ENCODE measurements around the gene CDH15.

DNA sequence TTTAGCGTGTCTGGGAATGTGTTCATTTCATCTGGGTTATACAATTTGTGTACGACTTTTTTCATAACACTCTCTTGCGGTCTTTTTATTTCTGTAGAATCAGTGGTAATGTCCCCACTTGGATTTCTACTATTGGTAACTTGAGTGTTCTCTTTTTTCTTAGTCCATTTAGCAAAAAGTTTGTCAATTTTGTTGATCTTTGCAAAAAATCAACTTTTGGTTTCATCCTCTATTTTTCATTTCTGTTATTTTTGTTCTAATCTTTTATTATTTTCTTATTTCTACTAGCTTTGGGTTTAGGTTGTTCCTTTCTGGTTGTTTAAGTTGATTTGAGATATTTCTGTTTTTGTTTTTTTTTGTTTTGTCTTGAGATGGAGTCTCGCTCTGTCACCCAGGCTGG, 36.4 kb downstream of the CDH15 start:
- TF ChIP-seq, protein P1, sequence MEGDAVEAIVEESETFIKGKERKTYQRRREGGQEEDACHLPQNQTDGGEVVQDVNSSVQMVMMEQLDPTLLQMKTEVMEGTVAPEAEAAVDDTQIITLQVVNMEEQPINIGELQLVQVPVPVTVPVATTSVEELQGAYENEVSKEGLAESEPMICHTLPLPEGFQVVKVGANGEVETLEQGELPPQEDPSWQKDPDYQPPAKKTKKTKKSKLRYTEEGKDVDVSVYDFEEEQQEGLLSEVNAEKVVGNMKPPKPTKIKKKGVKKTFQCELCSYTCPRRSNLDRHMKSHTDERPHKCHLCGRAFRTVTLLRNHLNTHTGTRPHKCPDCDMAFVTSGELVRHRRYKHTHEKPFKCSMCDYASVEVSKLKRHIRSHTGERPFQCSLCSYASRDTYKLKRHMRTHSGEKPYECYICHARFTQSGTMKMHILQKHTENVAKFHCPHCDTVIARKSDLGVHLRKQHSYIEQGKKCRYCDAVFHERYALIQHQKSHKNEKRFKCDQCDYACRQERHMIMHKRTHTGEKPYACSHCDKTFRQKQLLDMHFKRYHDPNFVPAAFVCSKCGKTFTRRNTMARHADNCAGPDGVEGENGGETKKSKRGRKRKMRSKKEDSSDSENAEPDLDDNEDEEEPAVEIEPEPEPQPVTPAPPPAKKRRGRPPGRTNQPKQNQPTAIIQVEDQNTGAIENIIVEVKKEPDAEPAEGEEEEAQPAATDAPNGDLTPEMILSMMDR (IDR thresholded peaks at IDR 0.05) = no peak
- no peak for TF ChIP-seq EP300 (IDR thresholded peaks at IDR 0.05)
- no peak for TF ChIP-seq POLR2A (IDR thresholded peaks at IDR 0.05)

All from ovary (tissue), 3 donors.